HEK293T (cell line): ENCODE results near the gene PAM.

Experiments used
- CTCF ChIA-PET: fragments of 350-600 bp; formaldehyde crosslinking; extraction: SDS; loops from one replicate; lab custom pipeline; 2021; ENCODE audit warnings: antibody characterized with exemption, inconsistent platforms; lab: Yijun Ruan, JAX
- POLR2A ChIA-PET: fragments of 350-600 bp; formaldehyde crosslinking; extraction: SDS; loops from one replicate; lab custom pipeline; 2020; ENCODE audit warnings: antibody characterized with exemption, inconsistent platforms; lab: Yijun Ruan, JAX
- DNase-seq: peaks from one replicate; pipeline ENCODE4 v3.0.0; 2012; ENCODE audit warnings: mixed read lengths; ENCODE audit errors: extremely low spot score
- ARNT ChIP-seq: fragments of 450-650 bp; IDR thresholded peaks from 2 replicates; pipeline ENCODE4 v1.6.1; 2017; ENCODE audit warnings: mild to moderate bottlenecking
- BHLHE40 ChIP-seq: fragments of 450-650 bp; IDR thresholded peaks from 2 replicates; pipeline ENCODE4 v1.6.1; 2016; ENCODE audit warnings: mild to moderate bottlenecking, moderate library complexity, borderline replicate concordance
- CTBP1 ChIP-seq: fragments of 450-650 bp; IDR thresholded peaks from 2 replicates; pipeline ENCODE4 v1.6.1; 2016; ENCODE audit warnings: borderline replicate concordance
- ELF4 ChIP-seq: fragments of 450-650 bp; IDR thresholded peaks from 2 replicates; pipeline ENCODE4 v1.6.1; 2017; ENCODE audit warnings: antibody characterized with exemption
- FOXA1 ChIP-seq: fragments of 450-650 bp; IDR thresholded peaks from 2 replicates; pipeline ENCODE4 v1.6.1; 2016; ENCODE audit warnings: mild to moderate bottlenecking
- FOXK2 ChIP-seq: fragments of 450-650 bp; IDR thresholded peaks from 2 replicates; pipeline ENCODE4 v1.6.1; 2016; ENCODE audit warnings: mild to moderate bottlenecking
- FOXM1 ChIP-seq: fragments of 450-650 bp; IDR thresholded peaks from 2 replicates; pipeline ENCODE4 v1.6.1; 2017; ENCODE audit warnings: mild to moderate bottlenecking, borderline replicate concordance
- HDGF ChIP-seq: fragments of 450-650 bp; IDR thresholded peaks from 2 replicates; pipeline ENCODE4 v1.6.1; 2017; ENCODE audit warnings: antibody characterized with exemption, borderline replicate concordance
- L3MBTL2 ChIP-seq: fragments of 450-650 bp; conservative IDR thresholded peaks from 2 replicates; pipeline ENCODE4 v1.6.1; 2016; ENCODE audit warnings: mild to moderate bottlenecking
- LEF1 ChIP-seq: fragments of 450-650 bp; IDR thresholded peaks from 2 replicates; pipeline ENCODE4 v1.6.1; 2017; ENCODE audit warnings: mild to moderate bottlenecking, borderline replicate concordance
- NFRKB ChIP-seq: fragments of 450-650 bp; IDR thresholded peaks from 2 replicates; pipeline ENCODE4 v1.6.1; 2016; ENCODE audit warnings: mild to moderate bottlenecking, moderate library complexity
- SP1 ChIP-seq: fragments of 450-650 bp; IDR thresholded peaks from 2 replicates; pipeline ENCODE4 v1.6.1; 2017
- SUZ12 ChIP-seq: fragments of 450-650 bp; IDR thresholded peaks from 2 replicates; pipeline ENCODE4 v1.6.1; 2016; ENCODE audit warnings: mild to moderate bottlenecking
- TARDBP ChIP-seq: fragments of 450-650 bp; IDR thresholded peaks from 2 replicates; pipeline ENCODE4 v1.6.1; 2016
- ZNF384 ChIP-seq: fragments of 450-650 bp; IDR thresholded peaks from 2 replicates; pipeline ENCODE4 v1.6.1; 2016
- TF ChIP-seq, protein P1 (sequence below): fragments of 450-650 bp; IDR thresholded peaks from 2 replicates; pipeline ENCODE4 v1.6.1; 2016

Gene PAM

DNA sequence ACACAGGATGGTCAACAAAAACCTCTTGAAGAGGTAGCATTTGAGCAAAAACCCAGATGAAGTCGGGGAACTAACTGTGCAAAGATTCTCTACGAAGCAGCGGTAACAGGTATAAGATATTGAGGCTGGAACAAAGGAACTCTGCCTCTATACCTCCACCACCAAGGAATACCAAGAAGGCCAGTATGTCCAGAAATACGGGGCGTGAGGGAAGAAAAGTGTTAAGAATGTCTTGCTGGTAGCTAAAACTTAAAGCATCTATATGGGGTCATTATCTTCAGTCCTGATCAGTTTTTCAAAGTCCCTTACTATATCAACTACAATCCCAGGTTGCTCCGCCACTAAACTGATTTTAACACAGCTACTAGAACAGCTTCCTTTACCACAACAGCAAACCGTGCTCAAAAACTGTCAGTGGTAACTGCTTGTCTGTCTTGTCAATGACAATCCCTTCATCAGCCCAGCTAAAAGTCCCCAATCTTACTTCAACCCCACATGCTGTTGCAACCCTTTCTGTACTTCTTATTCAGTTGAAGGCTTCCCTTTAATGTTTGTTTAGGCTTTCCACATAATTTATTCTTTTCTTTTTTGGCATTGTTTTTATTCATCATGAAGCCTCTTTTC lies 9.4 kb downstream of the PAM start:
- no peak for TF ChIP-seq CTBP1
- TF ChIP-seq SUZ12: no peak
- TF ChIP-seq ZNF384: no peak
- TF ChIP-seq HDGF: no peak
- no peak for TF ChIP-seq ARNT
- no peak for TF ChIP-seq FOXA1
- no peak for TF ChIP-seq LEF1
- TF ChIP-seq FOXK2: no peak
- TF ChIP-seq ELF4: no peak
- no peak for TF ChIP-seq BHLHE40
- POLR2A ChIA-PET: interaction anchor here (0.9 to 1.7 kb wide), 4 partner anchors 8 to 355 kb away, joined by 3 to 7 read pairs (median 4); partner anchors contain the start of genes GIN1, PAM and PPIP5K2
- DNase-seq: no peak
- CTCF ChIA-PET: interaction anchor here (0.6 kb wide), 1 partner anchor 597 kb away, joined by 3 read pairs; no protein-coding TSS in a partner anchor

DNA sequence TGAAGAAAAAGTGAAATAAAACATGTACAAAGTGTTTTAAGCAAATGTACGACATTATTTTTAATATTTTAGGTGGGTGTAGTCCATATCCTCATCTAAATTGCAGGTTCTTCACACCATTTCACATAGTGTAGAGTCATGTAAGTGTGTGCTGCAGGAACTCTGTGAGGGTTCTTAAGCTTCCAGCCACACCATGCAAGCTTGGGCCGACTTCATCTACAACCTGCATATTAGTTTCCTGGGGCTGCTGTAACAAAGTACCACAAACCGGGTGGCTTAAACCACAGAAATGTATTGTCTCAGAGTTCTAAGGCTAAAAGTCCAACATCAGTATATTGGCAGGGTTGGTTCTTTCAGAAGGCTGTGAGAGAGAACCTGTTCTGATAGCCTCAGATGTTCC lies 10.2 kb downstream of the PAM start:
- no peak for TF ChIP-seq LEF1
- ChIA-PET CTCF (no interaction called here), POLR2A (interaction anchor here (0.9 kb wide), 1 partner anchor 9 kb away, joined by 3 read pairs; no protein-coding TSS in a partner anchor)
- DNase-seq: no peak

DNA sequence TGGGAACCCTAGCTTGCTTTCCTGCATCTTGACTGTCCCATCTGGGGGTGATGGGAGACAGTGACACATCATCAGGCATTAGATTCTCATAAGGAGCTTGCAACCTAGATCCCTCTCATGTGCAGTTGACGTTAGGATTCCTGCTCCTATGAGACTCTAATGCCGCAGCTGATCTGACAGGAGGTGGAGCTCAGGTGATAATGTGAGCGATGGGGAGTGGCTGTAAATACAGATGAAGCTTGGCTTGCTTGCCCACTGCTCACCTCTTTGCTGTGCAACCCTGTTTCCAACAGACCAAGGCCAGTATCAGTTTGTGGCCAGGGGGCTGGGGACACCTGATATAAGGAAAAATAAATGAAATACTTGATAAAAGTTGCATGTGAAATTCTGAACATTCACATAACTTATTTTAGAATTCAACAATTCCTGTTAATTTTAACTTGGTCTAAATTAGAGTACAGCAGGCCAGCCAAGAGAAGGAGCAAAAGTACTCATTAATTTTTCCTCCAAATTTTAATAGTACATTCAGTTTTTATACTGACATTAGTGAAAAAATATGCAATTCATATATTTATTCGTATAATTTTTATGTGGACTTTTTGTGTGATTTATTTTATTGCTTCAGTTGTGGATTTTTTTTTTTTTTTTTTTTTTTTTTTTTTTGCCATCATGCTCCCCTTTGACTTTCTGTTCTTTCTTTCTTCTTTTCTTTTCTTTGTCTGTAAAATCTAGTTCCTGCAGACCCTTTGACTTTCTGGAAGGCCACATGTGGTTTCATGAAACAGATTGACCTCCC lies 11.4 kb downstream of the PAM start:
- CTCF ChIA-PET: interaction anchor here (0.6 to 0.7 kb wide), 2 partner anchors 38 to 85 kb away, joined by 3 read pairs; no protein-coding TSS in a partner anchor
- DNase-seq: no peak
- TF ChIP-seq LEF1 (no peak), HDGF (no peak), TARDBP (no peak), ELF4 (no peak), FOXK2 (no peak), FOXA1 (no peak), FOXM1 (no peak), ZNF384 (no peak), SUZ12 (no peak), ARNT (no peak), SP1 (no peak), L3MBTL2 (no peak), NFRKB (no peak), CTBP1 (no peak), BHLHE40 (no peak)
- TF ChIP-seq, protein P1, sequence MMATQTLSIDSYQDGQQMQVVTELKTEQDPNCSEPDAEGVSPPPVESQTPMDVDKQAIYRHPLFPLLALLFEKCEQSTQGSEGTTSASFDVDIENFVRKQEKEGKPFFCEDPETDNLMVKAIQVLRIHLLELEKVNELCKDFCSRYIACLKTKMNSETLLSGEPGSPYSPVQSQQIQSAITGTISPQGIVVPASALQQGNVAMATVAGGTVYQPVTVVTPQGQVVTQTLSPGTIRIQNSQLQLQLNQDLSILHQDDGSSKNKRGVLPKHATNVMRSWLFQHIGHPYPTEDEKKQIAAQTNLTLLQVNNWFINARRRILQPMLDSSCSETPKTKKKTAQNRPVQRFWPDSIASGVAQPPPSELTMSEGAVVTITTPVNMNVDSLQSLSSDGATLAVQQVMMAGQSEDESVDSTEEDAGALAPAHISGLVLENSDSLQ: no peak
- POLR2A ChIA-PET: interaction anchor here (0.9 kb wide), 1 partner anchor 10 kb away, joined by 3 read pairs; no protein-coding TSS in a partner anchor

DNA sequence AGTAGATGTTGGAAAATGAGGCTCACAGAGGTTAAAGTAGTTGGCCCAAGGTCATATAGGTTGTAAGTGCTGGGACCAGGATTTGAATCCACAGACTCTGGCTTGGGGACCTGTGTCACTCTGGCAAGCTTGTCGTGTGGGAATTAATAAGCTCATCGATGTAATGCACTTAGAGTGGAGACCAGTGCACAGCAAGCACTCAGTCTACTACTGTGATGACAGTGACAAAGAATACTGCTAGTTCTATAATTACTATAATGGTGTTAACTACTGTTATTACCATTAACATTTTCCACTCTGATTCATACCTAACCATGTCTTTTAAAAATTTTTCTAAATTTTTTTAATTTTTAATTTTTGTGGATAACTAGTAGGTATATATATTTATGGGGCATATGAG lies 12.8 kb downstream of the PAM start:
- TF ChIP-seq BHLHE40 (no peak), TARDBP (no peak), ELF4 (no peak), ZNF384 (no peak), L3MBTL2 (no peak), CTBP1 (no peak), ARNT (no peak), FOXA1 (no peak), HDGF (no peak), NFRKB (no peak), LEF1 (no peak), FOXM1 (no peak), SUZ12 (no peak), FOXK2 (no peak), SP1 (no peak)
- TF ChIP-seq, protein P1: no peak
- no peak for DNase-seq
- CTCF ChIA-PET: interaction anchor here (1.1 kb wide), 1 partner anchor 13 kb away, joined by 4 read pairs; no protein-coding TSS in a partner anchor
- POLR2A ChIA-PET: no interaction called here

DNA sequence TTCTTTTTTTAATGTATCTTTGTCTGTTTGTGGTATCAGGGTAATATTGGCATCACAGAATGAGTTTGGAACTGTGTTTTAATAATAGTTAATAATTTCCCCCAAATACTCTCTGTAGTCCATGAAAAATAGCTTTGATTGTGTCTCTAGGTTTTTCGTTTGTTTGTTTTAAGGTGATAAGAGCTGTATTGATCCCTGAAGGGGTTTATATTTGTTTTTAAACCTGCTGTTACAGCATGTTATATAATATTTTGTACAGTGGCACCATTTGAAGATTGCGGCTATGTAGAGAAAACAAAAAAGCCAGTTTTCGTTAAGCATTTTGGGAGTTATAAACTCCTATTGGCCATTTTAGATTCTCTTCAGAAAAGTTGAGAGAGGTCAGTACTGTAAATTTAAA lies 15.7 kb downstream of the PAM start:
- POLR2A ChIA-PET: no interaction called here
- CTCF ChIA-PET: no interaction called here
- no peak for DNase-seq
- TF ChIP-seq LEF1 (no peak), FOXA1 (no peak), SUZ12 (no peak), FOXM1 (no peak), CTBP1 (no peak), BHLHE40 (no peak), ELF4 (no peak), TARDBP (no peak), L3MBTL2 (no peak), SP1 (no peak)
- TF ChIP-seq, protein P1: no peak

DNA sequence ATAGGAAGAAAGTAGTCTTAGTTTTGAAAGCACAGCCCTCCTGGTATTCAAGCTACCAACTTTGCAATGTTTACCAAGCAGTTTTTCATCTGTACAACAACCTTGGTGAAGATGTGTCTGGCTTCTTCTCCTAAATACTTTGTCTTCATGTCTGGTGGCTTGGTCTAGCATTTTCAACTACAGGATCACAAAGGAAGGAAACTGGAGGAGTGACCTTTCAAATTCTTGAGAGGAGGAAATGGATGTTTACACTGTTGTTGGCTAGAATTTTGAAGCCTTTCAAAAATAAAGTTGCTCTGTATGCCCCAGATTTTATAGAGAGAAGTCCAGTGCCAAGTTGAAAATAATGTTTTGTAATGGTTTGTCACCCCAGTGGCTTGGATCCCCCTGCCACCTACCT lies 16.3 kb downstream of the PAM start:
- POLR2A ChIA-PET: interaction anchor here (0.6 to 1.1 kb wide), 2 partner anchors 15 to 69 kb away, joined by 3 to 4 read pairs; no protein-coding TSS in a partner anchor
- no peak for DNase-seq
- TF ChIP-seq HDGF: no peak
- no peak for TF ChIP-seq NFRKB
- no peak for TF ChIP-seq TARDBP
- TF ChIP-seq FOXK2: no peak
- TF ChIP-seq ELF4: no peak
- TF ChIP-seq SUZ12: no peak
- TF ChIP-seq BHLHE40: no peak
- no peak for TF ChIP-seq L3MBTL2
- no peak for TF ChIP-seq FOXA1
- CTCF ChIA-PET: no interaction called here
